ENCODE results near the gene SOX5.
"Not testable (repeated sequence)": the region's sequence is repeated elsewhere in the genome, so short reads cannot be mapped to it uniquely, and the experiment has no call there.

Gene SOX5

GRCh38 chr12:23534196-23534595 is 415.3 kb downstream of the SOX5 start:
- no peak for TF ChIP-seq CTCF (IDR thresholded peaks at IDR 0.05; ENCODE audit: extremely low read depth, missing control alignments)
- no peak for DNase-seq (ENCODE audit: low spot score)

- DNase-seq (ENCODE audit: low spot score): no peak
- TF ChIP-seq CTCF (IDR thresholded peaks at IDR 0.05; ENCODE audit: extremely low read depth, missing control alignments): no peak
Measured at GRCh38 chr12:23533699-23534098, 415.8 kb downstream of the SOX5 start.

DNA sequence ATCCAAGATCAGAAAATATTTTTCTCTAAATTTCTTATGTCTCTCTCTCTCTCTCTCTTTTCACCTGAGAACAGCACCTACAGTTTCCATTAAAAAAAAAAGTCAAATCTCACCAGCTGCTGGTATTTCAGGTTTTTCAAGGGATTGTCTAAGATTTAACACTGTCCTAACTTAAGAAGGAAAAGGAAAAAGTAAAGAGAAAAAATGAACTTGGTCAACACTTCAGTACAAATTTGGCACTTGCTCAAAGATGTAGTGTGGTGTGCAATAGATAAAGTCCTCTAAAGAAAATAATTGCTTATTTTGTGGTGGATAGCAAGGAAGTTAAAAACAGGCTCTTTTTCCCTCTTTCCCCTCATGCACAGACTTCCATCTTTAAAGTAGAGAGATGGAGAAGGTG is 416.2 kb downstream of the SOX5 start:
- no peak for TF ChIP-seq CTCF (IDR thresholded peaks at IDR 0.05; ENCODE audit: extremely low read depth, missing control alignments)
- DNase-seq (ENCODE audit: low spot score): no peak

- no peak for TF ChIP-seq CTCF (IDR thresholded peaks at IDR 0.05; ENCODE audit: extremely low read depth, missing control alignments)
- no peak for DNase-seq (ENCODE audit: low spot score)
Measured at GRCh38 chr12:23528316-23528715, 421.2 kb downstream of the SOX5 start.

GRCh38 chr12:23525450-23526072 is 423.9 kb downstream of the SOX5 start:
- TF ChIP-seq CTCF (IDR thresholded peaks at IDR 0.05; ENCODE audit: extremely low read depth, missing control alignments): no peak
- no peak for DNase-seq (ENCODE audit: low spot score)

DNA sequence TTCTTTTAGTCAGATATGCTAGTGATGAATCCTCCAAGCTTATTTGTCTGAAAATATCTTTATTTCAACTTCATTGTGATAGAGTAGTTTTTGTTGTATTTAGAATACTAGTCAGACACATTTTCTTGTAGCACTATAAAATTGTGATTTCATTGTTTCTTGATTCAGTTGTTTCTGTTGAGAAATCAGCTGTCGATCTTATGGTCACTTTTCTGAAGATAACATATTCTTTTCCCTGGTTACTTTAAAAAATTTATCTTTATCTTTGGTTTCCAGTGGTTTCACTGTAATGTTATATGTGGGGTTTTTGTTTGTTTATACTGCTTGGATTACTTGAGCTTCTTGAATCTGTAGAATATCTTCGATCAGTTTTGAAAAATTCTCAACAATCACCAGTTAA is 426.1 kb downstream of the SOX5 start:
- TF ChIP-seq CTCF (IDR thresholded peaks at IDR 0.05; ENCODE audit: extremely low read depth, missing control alignments): no peak
- no peak for DNase-seq (ENCODE audit: low spot score)

GRCh38 chr12:23519444-23519843 is 430.0 kb downstream of the SOX5 start:
- DNase-seq (ENCODE audit: low spot score): not testable (repeated sequence)

- not testable (repeated sequence) for DNase-seq (ENCODE audit: low spot score)
Measured at GRCh38 chr12:23515785-23516184, 433.7 kb downstream of the SOX5 start.

All from GM20000 (cell line).